ENCODE results near the gene SPAG8. TPM values are rescaled to one million over a fixed set of nuclear protein-coding genes. Genes with fewer than 3 reads are reported as not detected.

The SPAG8 gene
- total and polyA plus RNA-seq, 9 of the 15 experiments (the other 6 are each of a cell fraction or from before 2014, with no cell fraction given) = 0.03 to 0.47 (median 0.21) TPM

DNA sequence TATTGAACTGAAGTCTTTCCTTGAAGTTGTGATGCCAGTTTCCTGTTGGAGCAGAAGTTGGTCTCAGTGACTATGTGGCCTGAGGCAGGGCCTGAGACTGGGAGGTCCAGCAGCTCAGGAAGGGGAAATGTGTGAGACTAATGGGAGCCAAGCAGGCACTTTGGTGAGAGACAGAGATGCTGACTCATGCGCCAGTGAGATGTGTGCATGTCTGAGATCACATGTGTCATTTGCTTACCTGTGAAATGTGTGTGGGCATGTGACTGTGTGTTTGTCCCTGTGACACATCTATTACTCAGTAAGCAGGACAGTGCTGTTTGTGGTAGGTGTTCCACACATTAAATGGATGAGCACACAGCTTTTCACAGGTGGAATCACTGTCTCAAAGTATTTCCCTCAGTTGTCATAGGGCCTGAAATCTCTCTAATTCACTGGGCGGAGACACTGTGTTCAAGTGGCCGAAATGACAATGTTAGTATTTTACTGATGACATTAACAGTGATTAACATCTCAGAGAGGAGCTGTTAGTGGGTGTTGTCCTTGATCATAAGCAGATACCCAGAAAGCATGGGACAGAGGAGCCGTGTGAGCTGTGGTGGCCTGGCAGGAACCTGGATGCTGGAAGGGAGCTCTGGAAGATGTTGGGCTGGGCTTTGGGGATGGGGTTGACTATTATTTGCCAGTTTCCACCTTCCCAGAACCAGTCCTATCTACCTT is 13.2 kb downstream of the SPAG8 start:
- ATAC-seq (peak; percentile 78), DNase-seq (ENCODE audit: extremely low read depth in 1 of 4, low spot score in 3 of 4) (peak; percentile 40 to 73 (median 50)), FAIRE-seq (peak; percentile 92)
- WGBS (ENCODE audit: insufficient coverage, low coverage, missing lambda C conversion rate) = 56% methylated on average over 4 of the region's 4 CpGs
- POLR2A ChIA-PET = interaction anchor here (0.7 to 1.9 kb wide), 3 partner anchors 16 to 1182 kb away, joined by 3 to 5 read pairs (median 3); partner anchors contain the start of gene HINT2
- CTCF ChIA-PET (ENCODE audit: low intra/inter-chr PET ratio) = no interaction called here
- H3K79me2 ChIP-seq (ENCODE audit: control insufficient read depth, insufficient read depth, low read length) = no peaks in the 10 kb centered on the region; the same call in 2 of the 3 replicates
- peak overlapping the region; percentile 62; the same call in 2 of the 3 replicates for H3K27ac ChIP-seq (ENCODE audit: extremely low read depth, low read depth, low read length)
- peak overlapping the region in 1 of 2 experiments; percentile 25; a peak in 1 of 4 replicates for H3K9ac ChIP-seq (ENCODE audit: insufficient read depth in 1 of 2, low read depth in 2 of 2, low read length in 2 of 2)
- H2AFZ ChIP-seq (ENCODE audit: low read depth, low read length) = peak overlapping the region; percentile 40; the same call in 1 of the 2 replicates
- H4K20me1 ChIP-seq (replicated peaks; ENCODE audit: control insufficient read depth, insufficient read depth, low read length) = no peaks in the 10 kb centered on the region
- H3K4me1 ChIP-seq (replicated peaks in 1 of 2; ENCODE audit: control insufficient read depth in 2 of 2, insufficient read depth in 2 of 2, low read length in 2 of 2) = peaks cover 17 to 35% of the 10 kb centered on the region in 2 experiments; a peak in 4 of 5 replicates
- peaks cover 18% of the 10 kb centered on the region; the same call in 2 of the 3 replicates for H3K36me3 ChIP-seq (ENCODE audit: control insufficient read depth, insufficient read depth, low read length)
- BruUV-seq (replicated peaks) = no TSS peak
- no peaks in the 10 kb centered on the region for H3K9me3 ChIP-seq (replicated peaks; ENCODE audit: control insufficient read depth, insufficient read depth, low read depth, low read length)
- in situ Hi-C loops (cut with MboI) (loop anchor here (10.0 kb wide), 1 partner anchor 86 kb away; no protein-coding TSS in a partner anchor), intact Hi-C loops (cut with micrococcal nuclease) (no loop called here)
- H3K4me2 ChIP-seq (ENCODE audit: insufficient read depth, low read length) = peak overlapping the region; percentile 46; the same call in 1 of the 2 replicates
- no peaks in the 10 kb centered on the region for H3K9me1 ChIP-seq (ENCODE audit: control insufficient read depth, insufficient read depth, low read length)
- H3K27me3 ChIP-seq (ENCODE audit: control insufficient read depth in 2 of 2, insufficient read depth in 2 of 2, low read length in 2 of 2) = no peaks in the 10 kb centered on the region
- H3K4me3 ChIP-seq = no peak overlapping the region
- 0 out of 2 replicates have a peak, but pooled peaks have one; percentile 26 for TF ChIP-seq L3MBTL2 (IDR thresholded peaks at IDR 0.05)
- TF ChIP-seq, protein P1, sequence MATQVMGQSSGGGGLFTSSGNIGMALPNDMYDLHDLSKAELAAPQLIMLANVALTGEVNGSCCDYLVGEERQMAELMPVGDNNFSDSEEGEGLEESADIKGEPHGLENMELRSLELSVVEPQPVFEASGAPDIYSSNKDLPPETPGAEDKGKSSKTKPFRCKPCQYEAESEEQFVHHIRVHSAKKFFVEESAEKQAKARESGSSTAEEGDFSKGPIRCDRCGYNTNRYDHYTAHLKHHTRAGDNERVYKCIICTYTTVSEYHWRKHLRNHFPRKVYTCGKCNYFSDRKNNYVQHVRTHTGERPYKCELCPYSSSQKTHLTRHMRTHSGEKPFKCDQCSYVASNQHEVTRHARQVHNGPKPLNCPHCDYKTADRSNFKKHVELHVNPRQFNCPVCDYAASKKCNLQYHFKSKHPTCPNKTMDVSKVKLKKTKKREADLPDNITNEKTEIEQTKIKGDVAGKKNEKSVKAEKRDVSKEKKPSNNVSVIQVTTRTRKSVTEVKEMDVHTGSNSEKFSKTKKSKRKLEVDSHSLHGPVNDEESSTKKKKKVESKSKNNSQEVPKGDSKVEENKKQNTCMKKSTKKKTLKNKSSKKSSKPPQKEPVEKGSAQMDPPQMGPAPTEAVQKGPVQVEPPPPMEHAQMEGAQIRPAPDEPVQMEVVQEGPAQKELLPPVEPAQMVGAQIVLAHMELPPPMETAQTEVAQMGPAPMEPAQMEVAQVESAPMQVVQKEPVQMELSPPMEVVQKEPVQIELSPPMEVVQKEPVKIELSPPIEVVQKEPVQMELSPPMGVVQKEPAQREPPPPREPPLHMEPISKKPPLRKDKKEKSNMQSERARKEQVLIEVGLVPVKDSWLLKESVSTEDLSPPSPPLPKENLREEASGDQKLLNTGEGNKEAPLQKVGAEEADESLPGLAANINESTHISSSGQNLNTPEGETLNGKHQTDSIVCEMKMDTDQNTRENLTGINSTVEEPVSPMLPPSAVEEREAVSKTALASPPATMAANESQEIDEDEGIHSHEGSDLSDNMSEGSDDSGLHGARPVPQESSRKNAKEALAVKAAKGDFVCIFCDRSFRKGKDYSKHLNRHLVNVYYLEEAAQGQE (IDR thresholded peaks at IDR 0.05; ENCODE audit: borderline replicate concordance) = no peak
- TF ChIP-seq, protein P1 (CRISPR knock-in tag; IDR thresholded peaks at IDR 0.05; ENCODE audit: low read depth) = no peak
- no peak for TF ChIP-seq BRCA1 (IDR thresholded peaks at IDR 0.05)
- TF ChIP-seq BRCA1 (CRISPR knock-in tag; IDR thresholded peaks at IDR 0.05) = no peak
- TF ChIP-seq DIDO1 (tag; IDR thresholded peaks at IDR 0.05; ENCODE audit: low read depth) = no peak
- TF ChIP-seq HLTF (IDR thresholded peaks at IDR 0.05) = no peak
- peak; percentile 91 for TF ChIP-seq MAFG (tag; conservative IDR thresholded peaks at IDR 0.05)
- TF ChIP-seq, protein P2, sequence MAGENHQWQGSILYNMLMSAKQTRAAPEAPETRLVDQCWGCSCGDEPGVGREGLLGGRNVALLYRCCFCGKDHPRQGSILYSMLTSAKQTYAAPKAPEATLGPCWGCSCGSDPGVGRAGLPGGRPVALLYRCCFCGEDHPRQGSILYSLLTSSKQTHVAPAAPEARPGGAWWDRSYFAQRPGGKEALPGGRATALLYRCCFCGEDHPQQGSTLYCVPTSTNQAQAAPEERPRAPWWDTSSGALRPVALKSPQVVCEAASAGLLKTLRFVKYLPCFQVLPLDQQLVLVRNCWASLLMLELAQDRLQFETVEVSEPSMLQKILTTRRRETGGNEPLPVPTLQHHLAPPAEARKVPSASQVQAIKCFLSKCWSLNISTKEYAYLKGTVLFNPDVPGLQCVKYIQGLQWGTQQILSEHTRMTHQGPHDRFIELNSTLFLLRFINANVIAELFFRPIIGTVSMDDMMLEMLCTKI (IDR thresholded peaks at IDR 0.05; ENCODE audit: partially characterized antibody) = no peak
- no peak for TF ChIP-seq CREB1 (IDR thresholded peaks at IDR 0.05)
- TF ChIP-seq CREB1 (CRISPR knock-in tag; IDR thresholded peaks at IDR 0.05) = peak; percentile 24; the same call in 1 of the 2 replicates
- TF ChIP-seq DPF2 (IDR thresholded peaks at IDR 0.05) = peak; percentile 64
- TF ChIP-seq PHTF2 (CRISPR knock-in tag; IDR thresholded peaks at IDR 0.05) = no peak
- TF ChIP-seq CHD4 (IDR thresholded peaks at IDR 0.05; ENCODE audit: insufficient read depth, insufficient replicate concordance, low read depth, low read length, poor library complexity, severe bottlenecking) = no peak

All from K562 (cell line).